Gastrocnemius medialis (tissue), 4 donors: Measurements from ENCODE around the gene APOBEC3C.
"Not testable (repeated sequence)": the region's sequence is repeated elsewhere in the genome, so short reads cannot be mapped to it uniquely, and the experiment has no call there.

Experiments used
- CTCF ChIP-seq, 5 experiments: fragments of 450-650 bp in 3 of 5; fragments of 200-600 bp in 2 of 5; sonication (generic) in 2 of 5; IDR thresholded peaks in 4 of 5; conservative IDR thresholded peaks in 1 of 5; 1 replicate in 4 of 5; 2 replicates in 1 of 5; pipeline ENCODE4 v1.5.1; 2016 to 2019; ENCODE audit warnings: antibody characterized with exemption in 5 of 5, mild to moderate bottlenecking in 3 of 5, moderate library complexity in 3 of 5
- POLR2A ChIP-seq, 2 donors: fragments of 450-650 bp; IDR thresholded peaks; one replicate each; pipeline ENCODE4 v1.6.1; 2017; ENCODE audit warnings: antibody characterized with exemption in 2 of 2, mild to moderate bottlenecking in 2 of 2, moderate library complexity in 2 of 2

DNA sequence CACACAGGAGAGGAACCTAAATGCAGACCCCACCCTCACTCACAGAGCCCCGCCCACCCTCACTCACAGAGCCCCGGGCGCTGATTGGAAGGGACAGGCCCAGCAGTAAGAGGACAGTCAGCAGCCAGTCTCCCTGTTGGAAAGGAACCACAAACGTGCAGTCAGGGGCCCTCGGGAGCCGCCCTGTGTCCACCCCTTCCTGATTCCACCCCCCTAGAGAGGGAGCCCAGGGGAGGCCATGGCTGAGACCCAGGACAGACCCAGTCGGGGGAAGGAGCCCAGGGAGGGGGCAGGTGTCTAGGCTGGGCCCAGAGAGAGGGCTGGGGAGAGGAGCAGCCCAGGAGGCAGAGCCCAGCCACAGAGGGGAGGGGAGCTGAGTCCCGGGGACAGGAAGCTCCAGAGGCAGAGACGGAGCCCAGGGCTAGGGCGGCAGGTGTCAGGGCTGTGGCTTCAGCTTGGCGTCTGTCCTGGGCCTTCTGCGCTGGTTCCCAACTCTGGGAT lies 21.1 kb upstream of the APOBEC3C start:
- not testable (repeated sequence) for TF ChIP-seq CTCF (IDR thresholded peaks at IDR 0.05 in 4 of 5, conservative IDR thresholded peaks at IDR 0.05 in 1 of 5); POLR2A (IDR thresholded peaks at IDR 0.05)
